ENCODE data around the gene GPX4.

The GPX4 gene

DNA sequence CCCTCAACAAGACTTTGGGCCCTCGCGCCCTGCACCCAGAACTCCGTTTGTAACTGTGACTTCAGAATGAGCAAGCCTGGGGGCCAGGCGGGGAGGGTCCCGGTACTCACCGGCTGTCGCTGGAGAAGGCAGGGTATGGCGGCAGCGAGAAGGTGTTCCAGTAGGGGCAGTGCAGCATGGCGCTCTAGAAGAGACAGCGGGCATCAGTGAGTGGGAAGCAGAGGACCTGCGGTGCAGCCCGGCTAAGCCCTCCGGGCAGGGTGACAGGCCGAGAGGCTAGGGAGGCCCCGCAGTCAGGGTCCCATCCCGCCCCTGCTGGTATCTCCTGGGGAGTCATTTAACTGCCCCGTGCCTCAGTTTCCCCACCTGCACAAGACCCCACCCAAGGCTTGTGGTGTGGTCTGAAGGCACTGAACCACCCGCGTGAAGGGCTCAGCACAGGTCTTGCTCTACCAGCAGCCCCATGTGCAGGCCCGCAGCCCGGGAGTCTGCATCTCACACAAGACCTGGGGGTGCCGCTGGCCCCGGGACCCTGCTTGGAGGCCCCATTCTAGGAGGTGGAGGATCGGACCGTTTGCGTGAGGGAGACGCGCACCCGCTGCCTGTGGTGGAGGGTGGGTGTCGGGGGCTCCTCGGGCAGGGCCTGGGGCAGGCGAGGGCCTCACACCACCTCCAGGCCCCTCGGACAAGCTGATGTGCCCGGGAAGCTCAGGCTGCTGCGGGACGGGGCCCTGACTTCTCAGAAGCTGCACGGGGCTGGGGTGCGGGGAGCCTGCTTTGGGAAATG lies 45.7 kb downstream of the GPX4 start:
- DNase-seq (ENCODE audit: low spot score): no peak

DNA sequence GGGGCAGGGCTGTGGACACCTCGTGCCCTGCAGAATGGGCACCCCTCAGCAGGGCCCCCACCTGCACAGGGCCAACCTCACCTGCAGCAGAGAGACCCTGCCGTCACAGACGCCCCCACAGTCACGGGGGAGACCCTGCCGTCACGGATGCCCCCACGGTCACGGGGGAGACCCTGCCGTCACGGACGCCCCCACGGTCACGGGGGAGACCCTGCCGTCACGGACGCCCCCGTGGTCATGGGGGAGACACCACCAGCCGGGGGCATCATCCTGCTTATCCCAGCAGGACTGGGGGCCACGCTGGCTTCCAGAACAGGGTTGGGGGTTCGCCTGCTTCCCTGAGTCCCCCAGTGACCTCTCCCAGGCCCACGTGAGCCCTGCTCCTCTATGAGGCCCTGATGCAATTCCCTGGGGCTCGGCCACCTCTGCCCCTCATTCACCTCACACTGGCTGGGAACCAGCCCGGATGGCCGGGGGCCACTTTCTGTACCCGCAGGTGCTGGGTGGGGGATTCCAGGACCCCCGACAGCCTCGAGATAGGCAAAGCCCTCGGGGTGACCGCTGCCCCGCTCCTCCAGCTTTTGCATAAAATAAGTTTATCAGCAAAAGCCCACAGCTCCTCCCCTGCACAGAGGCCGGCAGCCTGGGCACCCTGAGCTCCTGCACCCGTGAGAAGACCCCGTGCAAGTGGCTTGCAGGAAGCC lies 46.7 kb downstream of the GPX4 start:
- no peak for DNase-seq (ENCODE audit: low spot score)

DNA sequence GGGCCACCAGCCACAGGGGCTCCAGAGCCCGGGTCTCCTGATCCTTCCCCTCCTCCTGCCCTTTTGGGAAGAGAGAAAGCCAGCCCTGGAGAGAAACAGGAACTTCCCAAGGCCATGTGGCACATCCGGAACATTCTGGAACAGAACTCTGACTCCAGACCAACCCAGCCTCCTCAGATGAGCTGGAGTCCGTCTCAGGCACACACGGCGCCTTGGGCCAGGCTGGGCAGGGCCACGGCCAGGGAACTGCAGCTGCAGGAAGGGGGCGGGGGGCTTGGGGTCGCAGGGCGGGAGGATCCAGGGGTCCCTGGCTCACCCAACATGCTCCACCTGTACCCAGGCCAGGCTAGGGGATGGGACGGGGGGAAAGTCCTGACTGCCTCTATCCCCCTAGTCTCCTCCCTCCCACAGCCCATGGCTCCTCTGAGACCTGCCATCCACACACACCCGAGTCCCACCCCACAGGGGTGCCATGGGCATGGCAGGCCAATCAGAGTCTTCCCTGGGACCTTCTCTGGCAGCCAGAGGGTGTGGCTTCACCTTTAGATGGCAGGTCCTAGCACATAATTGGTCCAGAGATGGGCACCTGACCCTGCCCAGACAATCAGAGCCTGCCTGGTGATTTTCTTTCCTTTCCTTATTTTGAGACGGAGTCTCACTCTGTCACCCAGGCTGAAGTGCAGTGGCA lies 47.4 kb downstream of the GPX4 start:
- no peak for DNase-seq (ENCODE audit: low spot score)

DNA sequence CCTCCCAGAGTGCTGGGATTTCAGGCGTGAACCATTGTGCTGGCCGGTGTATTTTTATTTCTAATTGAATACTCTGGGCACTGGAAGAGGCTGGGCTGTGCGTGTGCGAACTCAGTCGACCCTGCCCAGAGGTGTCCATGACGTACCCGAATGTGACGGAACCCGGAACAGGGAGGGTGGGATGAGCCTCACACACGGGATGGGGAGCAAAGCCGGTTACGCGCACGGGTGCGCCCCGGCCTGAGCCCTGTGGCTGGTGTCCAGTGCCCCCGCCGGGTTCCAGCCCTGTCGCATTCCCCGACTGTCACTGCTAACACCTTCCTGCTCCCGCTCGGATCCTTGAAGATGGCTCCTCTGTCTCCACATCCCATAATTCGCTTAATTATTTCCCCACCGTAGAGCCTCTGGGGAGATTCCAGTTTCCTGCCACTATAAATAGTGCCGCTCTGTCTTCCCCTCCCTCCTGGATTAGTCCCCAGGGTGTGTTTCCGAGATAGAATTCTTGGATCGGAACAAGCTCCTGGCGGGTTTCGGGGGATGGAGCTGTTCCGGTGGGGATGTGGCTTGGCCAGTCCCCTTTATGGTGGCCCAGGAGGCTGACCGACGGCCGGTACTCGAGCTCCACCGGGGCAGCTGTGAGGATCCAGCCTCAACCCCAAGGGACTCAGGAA lies 48.3 kb downstream of the GPX4 start:
- no peak for DNase-seq (ENCODE audit: low spot score)

DNA sequence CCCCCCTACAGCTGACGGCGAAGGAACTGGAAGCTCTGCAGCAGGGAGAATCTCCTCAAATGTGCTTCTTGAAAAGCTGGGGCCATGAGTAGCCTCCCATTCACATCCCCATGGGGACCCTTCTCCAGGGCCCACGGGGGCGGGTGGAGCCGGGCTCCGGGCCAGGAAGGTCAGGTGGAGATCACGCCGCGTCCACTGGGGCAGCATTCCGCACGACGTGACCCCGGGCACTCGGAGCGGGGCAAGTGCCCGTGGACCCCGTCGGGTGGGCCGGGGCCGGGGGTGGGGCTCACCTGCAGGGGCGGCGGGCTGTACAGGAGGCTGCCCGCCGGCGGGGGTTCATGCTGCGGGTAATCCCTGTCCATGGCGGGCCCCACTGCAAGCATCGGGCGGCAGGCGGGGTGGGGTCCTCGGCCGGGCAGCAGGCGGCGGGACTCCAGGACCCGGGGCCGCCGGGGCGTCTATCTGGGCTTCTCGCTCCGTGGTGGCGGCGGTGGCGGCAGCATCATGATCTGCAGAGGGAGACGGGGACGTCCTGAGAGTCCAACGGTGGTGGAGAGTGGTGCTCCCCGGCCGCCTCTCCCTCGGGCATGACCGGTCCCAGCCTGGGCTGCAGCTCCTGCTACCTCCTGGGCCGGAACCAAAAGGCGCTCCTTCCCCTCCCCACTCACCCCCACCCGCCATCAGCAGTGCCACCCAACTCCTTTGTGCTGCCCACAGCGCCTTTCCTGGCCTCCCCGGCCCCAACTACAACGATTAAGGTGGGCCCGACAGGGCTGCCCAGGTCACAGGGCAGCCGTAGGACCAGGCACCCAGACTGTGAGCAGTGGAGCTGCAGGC lies 50.3 kb downstream of the GPX4 start:
- DNase-seq (ENCODE audit: low spot score): no peak

DNA sequence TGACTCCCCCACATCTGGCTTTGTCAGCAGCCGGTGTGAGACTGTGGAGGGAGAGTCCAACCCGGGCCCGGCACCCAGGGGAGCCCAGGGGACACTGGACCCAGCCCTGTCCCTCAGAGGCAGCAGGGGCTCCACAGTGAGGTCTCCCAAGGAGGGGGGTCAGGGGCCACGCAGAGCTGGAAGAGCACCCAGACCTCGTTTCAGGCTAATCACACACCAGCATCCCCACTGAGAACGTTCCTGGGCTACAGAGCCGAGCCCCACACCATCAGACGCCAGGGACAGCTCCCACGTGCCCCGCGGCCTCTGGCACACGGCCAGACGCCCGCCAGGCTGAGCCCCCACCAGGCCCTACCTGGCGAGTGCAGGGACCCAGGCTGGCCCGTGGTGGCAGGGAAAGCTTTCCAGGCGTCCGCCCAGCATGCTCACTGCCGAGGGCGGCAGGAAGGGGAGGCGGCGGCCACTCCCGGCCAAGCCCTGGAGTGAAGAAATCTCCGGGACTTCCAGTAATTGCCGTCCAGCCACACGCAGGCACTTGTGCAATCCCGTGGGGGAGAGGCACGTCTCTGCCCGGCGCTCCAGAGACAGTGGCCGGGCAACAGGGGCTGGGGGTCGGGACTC lies 51.0 kb downstream of the GPX4 start:
- DNase-seq (ENCODE audit: low spot score): no peak

DNA sequence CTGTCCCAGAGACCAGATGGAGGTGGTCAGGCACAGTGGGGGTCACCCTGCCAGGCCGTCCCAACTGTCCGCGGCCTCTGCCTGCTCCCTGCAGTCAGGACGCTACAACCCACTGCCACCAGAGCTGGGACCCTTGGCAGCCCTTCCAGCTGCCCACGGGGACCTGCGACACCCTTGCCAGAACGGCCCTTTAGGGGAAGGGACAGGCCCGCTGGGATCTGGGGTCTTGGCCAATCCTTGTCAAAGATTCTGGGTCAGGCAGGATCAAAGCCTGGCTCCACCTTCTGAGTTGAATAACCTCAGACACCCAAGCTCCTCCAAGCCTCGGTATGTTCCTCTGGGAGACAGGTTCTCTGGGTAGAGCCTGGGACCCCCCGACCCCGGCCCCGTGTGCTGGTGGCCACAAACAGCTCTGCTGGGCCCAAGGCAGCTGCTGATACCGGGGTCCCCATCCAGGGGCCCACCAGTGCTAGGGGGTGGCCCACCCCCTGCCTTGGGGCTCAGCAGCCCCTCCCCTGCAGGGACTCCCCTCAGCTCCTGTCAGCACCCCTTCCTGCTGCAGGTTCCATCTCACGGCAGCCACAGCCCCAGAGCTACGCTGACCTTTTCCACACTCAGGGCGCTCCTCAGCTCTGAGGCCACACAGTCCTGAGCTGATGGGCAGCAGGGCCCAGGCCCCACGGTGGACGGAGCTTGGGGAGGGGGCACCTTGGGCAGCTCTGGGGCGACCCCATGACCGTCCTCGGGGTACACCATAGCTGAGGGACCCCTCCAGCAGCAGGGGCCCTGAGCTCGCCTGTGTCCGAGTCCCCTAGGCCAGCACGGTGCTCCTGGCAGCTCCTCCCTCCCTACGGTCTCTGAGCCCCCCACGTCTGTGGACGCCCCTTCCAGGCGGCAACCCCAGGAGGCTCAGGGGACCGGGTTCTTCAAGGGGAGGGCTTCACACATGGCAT lies 51.8 kb downstream of the GPX4 start:
- no peak for DNase-seq (ENCODE audit: low spot score)
